ENCODE data around the gene SSUH2.
"Not testable (repeated sequence)": the region's sequence is repeated elsewhere in the genome, so short reads cannot be mapped to it uniquely, and the experiment has no call there.

SSUH2 gene

DNA sequence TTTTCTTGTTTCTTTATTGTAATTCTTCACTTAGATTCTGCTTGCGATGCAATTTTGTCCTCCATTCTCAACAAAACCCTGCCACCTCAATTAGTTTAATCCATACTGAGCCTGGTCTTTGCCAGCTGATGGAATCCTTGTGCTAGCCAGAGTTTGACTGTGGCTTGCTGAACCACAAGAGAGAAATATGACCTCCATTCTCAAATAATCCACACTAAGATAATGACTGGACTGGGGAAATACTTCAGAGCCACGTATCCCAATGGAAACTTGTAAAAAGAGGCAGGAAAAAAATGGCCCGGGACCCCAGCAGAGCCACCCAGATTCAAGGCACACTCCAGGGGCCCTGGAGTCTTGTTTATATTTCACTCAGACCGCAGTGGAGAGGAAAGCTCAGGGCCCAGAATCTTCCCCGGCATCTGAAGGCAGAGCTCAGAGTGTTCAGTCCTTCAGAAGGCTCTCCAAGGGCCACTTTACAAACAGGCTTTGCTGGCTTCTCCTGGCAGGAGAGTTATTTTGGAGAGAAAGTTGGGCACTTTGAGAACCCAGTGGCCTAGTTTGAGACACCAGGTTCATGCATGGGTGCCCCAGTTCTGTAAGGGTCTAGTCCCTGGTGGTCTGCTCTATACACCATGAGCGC, 62.7 kb downstream of the SSUH2 start:
- Histone ChIP-seq H3K4me1 (ENCODE audit: control insufficient read depth, insufficient read depth, low read length) (peaks cover 19% of the 10 kb centered on the region), H3K4me3 (ENCODE audit: low read length) (no peak overlapping the region), H3K9ac (ENCODE audit: low read depth, low read length) (no peak overlapping the region), H3K4me2 (ENCODE audit: low read length) (no peak overlapping the region), H3K36me3 (ENCODE audit: insufficient read depth, low read length) (no peaks in the 10 kb centered on the region), H3K27me3 (ENCODE audit: control insufficient read depth, insufficient read depth, low read length) (no peaks in the 10 kb centered on the region), H3K9me3 (replicated peaks; ENCODE audit: low read length) (no peaks in the 10 kb centered on the region)

DNA sequence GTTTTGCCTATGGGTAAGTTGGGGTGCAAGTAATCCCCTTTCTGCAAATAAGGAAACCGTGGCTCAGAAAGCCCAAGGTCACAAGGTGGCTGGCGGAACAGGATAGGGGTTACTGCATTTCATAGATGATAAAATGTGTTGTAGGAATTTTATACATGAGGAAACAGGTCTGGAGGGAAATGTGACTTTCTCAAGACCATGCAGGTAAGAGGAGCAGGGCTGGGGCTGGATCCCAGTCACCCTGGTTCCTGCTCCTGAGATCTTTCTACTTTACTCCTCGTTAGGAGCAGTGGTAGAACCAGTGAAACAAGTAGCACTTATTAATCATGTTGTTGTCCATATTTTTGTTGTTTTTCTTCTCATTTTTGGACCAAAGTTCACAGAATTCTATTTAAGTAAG, 63.2 kb downstream of the SSUH2 start:
- H3K9ac ChIP-seq (ENCODE audit: low read depth, low read length): no peak overlapping the region
- no peak overlapping the region for H3K4me2 ChIP-seq (ENCODE audit: low read length)
- H3K27me3 ChIP-seq (ENCODE audit: control insufficient read depth, insufficient read depth, low read length): no peaks in the 10 kb centered on the region
- peaks cover 25% of the 10 kb centered on the region for H3K4me1 ChIP-seq (ENCODE audit: control insufficient read depth, insufficient read depth, low read length)
- no peaks in the 10 kb centered on the region for H3K36me3 ChIP-seq (ENCODE audit: insufficient read depth, low read length)
- H3K9me3 ChIP-seq (replicated peaks; ENCODE audit: low read length): no peaks in the 10 kb centered on the region
- no peak overlapping the region for H3K4me3 ChIP-seq (ENCODE audit: low read length)

DNA sequence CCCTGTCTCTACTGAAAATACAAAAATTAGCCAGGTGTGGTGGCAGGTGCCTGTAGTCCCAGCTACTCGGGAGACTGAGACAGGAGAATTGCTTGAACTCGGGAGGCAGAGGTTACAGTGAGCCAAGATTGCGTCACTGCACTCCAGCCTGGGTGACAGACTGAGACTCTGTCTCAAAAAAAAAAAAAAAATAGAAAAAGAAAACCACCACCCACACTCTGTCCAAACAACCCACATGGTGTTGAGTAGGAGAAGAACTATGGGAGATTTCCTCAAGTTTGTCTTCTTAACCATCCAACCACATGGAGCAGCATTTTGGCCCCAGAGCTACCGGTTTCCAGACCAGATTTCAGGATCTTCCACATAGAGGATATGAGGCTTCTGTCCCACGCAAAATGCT, 64.2 kb downstream of the SSUH2 start:
- H3K36me3 ChIP-seq (ENCODE audit: insufficient read depth, low read length); H3K9ac ChIP-seq (ENCODE audit: low read depth, low read length); H3K4me3 ChIP-seq (ENCODE audit: low read length); H3K4me2 ChIP-seq (ENCODE audit: low read length); H3K9me3 ChIP-seq (replicated peaks; ENCODE audit: low read length); H3K27me3 ChIP-seq (ENCODE audit: control insufficient read depth, insufficient read depth, low read length): not testable (repeated sequence)
- peaks cover 34% of the 10 kb centered on the region for H3K4me1 ChIP-seq (ENCODE audit: control insufficient read depth, insufficient read depth, low read length)

DNA sequence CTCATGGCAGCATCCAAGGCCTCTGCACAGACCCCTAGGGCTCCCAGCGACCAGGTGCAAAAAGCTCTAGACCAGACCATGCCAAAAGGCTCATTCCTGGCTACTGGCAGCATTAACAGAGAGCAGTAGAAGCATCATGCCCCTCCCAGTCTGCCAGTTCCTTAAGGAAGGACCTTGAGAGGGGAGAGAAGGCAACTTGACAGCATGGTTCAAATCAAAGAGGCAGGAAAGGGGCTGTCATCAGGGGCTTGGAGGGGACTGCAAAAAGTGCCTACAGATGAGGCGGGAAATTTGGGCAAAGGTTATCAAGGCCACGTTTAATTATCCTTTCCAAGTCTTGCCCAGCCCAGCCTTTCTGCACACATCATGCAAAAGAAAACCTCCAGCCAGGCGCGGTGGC, 64.7 kb downstream of the SSUH2 start:
- Histone ChIP-seq H3K36me3 (ENCODE audit: insufficient read depth, low read length) (no peaks in the 10 kb centered on the region), H3K9ac (ENCODE audit: low read depth, low read length) (no peak overlapping the region), H3K4me2 (ENCODE audit: low read length) (no peak overlapping the region), H3K4me3 (ENCODE audit: low read length) (no peak overlapping the region), H3K27me3 (ENCODE audit: control insufficient read depth, insufficient read depth, low read length) (no peaks in the 10 kb centered on the region), H3K4me1 (ENCODE audit: control insufficient read depth, insufficient read depth, low read length) (peaks cover 39% of the 10 kb centered on the region), H3K9me3 (replicated peaks; ENCODE audit: low read length) (no peaks in the 10 kb centered on the region)

DNA sequence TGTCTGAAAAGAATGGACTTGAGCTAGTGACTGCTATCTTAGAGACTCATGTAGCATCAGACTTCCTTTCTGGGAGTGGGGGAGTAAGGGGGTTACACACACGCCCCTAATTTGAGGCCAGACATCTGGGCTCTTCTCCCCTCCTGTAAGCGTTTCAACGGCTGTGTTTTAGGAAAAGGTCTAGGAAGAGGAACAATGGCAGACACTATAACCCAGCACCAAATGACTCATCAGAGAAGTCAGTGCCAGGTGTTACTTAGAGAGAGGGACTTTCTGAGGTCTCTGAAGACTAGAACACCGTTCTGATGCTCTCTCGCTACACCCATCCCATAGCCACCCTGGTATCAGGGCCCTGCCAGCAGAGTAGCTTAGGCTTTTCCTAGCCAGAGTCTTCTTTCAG, 65.5 kb downstream of the SSUH2 start:
- no peak overlapping the region for H3K9ac ChIP-seq (ENCODE audit: low read depth, low read length)
- no peaks in the 10 kb centered on the region for H3K36me3 ChIP-seq (ENCODE audit: insufficient read depth, low read length)
- H3K27me3 ChIP-seq (ENCODE audit: control insufficient read depth, insufficient read depth, low read length): no peaks in the 10 kb centered on the region
- no peak overlapping the region for H3K4me3 ChIP-seq (ENCODE audit: low read length)
- no peak overlapping the region for H3K4me2 ChIP-seq (ENCODE audit: low read length)
- H3K9me3 ChIP-seq (replicated peaks; ENCODE audit: low read length): no peaks in the 10 kb centered on the region
- H3K4me1 ChIP-seq (ENCODE audit: control insufficient read depth, insufficient read depth, low read length): peaks cover 42% of the 10 kb centered on the region

DNA sequence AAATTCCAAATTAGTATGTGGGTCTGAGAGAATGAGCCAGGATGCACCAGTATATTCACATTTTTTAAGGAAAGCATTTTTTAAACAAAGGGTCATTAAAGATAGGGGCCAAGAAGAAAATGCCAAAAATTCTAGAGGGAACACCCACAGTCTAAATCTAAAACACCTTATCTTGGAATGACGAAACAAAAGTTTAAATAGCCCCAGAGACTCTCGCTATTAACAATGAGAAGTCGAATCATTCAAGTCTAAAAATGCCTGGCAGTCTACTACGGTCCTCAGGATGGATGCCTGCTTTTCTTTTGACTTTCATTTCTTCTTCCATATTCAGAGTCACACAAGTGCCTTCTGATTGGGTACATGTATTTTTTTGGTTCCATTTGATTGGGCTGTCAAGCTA, 66.3 kb downstream of the SSUH2 start:
- Histone ChIP-seq H3K9ac (ENCODE audit: low read depth, low read length) (no peak overlapping the region), H3K4me2 (ENCODE audit: low read length) (no peak overlapping the region), H3K36me3 (ENCODE audit: insufficient read depth, low read length) (no peaks in the 10 kb centered on the region), H3K27me3 (ENCODE audit: control insufficient read depth, insufficient read depth, low read length) (no peaks in the 10 kb centered on the region), H3K4me1 (ENCODE audit: control insufficient read depth, insufficient read depth, low read length) (peaks cover 45% of the 10 kb centered on the region), H3K9me3 (replicated peaks; ENCODE audit: low read length) (no peaks in the 10 kb centered on the region), H3K4me3 (ENCODE audit: low read length) (no peak overlapping the region)

DNA sequence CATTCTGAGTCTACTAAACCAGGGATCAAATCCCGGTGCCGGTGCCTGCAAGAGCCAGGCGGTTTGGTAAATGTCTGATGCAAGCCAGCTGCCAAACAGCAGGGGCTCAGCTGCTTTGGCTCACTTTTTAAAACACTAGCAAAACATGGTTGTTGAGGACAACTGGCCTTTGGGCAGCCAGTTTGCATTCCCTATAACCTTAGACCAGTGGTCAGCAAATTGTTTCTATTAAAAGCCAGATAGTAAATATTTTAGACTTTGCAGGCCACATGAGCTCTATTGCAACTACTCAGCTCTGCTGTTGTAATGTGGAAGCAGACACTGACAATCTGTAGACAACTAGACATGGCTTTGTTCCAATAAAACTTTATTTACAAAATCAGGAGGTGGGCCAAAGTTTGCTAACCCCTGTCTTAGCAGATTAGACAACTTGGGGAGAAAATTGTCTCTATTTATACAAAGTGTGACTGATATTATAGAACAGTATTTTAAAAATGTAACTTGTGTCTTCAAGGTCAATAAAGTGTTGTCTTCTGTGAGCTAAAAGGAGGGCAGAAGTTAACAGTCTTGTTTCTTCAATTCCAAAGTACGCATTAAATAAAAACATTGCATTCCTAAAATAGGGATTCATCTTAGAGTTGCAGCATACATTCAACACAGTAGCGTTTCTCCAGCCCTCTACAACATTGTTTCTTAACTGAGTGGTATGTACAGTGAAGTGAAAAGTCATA, 67.6 kb downstream of the SSUH2 start:
- Histone ChIP-seq H3K4me1 (ENCODE audit: control insufficient read depth, insufficient read depth, low read length) (peaks cover 45% of the 10 kb centered on the region), H3K27me3 (ENCODE audit: control insufficient read depth, insufficient read depth, low read length) (no peaks in the 10 kb centered on the region)

DNA sequence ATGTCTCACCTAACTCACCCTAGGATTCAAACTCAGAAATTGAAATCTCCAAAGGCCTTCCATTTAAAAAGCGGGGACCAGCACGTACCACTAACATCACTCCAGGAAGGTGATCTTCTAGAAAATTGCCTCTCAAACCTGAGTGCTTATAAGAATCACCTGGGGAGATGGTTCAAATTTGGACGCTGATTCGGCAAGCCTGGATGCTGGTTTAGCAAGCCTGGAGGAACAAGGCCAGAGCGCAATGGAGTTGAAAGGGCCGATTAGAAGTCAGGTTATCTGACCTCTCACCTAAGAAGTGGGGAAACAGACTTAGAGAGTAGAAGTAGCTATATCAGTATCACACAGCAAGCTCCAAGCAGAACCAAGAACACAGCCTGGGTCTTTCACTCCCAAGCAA, 68.2 kb downstream of the SSUH2 start:
- H3K4me3 ChIP-seq (ENCODE audit: low read length): peak overlapping the region; percentile 27
- no peaks in the 10 kb centered on the region for H3K9me3 ChIP-seq (replicated peaks; ENCODE audit: low read length)
- no peaks in the 10 kb centered on the region for H3K27me3 ChIP-seq (ENCODE audit: control insufficient read depth, insufficient read depth, low read length)
- peaks cover 47% of the 10 kb centered on the region for H3K4me1 ChIP-seq (ENCODE audit: control insufficient read depth, insufficient read depth, low read length)
- H3K36me3 ChIP-seq (ENCODE audit: insufficient read depth, low read length): peaks cover 3% of the 10 kb centered on the region
- peak overlapping the region; percentile 52 for H3K9ac ChIP-seq (ENCODE audit: low read depth, low read length)
- H3K4me2 ChIP-seq (ENCODE audit: low read length): peak overlapping the region; percentile 6

More for the DNA sequence above, 67.6 kb downstream of the SSUH2 start:
- H3K4me3 ChIP-seq (ENCODE audit: low read length): peak overlapping the region; percentile 27
- no peaks in the 10 kb centered on the region for H3K9me3 ChIP-seq (replicated peaks; ENCODE audit: low read length)
- peak overlapping the region; percentile 6 for H3K4me2 ChIP-seq (ENCODE audit: low read length)
- H3K9ac ChIP-seq (ENCODE audit: low read depth, low read length): peak overlapping the region; percentile 52
- H3K36me3 ChIP-seq (ENCODE audit: insufficient read depth, low read length): peaks cover 3% of the 10 kb centered on the region

DNA sequence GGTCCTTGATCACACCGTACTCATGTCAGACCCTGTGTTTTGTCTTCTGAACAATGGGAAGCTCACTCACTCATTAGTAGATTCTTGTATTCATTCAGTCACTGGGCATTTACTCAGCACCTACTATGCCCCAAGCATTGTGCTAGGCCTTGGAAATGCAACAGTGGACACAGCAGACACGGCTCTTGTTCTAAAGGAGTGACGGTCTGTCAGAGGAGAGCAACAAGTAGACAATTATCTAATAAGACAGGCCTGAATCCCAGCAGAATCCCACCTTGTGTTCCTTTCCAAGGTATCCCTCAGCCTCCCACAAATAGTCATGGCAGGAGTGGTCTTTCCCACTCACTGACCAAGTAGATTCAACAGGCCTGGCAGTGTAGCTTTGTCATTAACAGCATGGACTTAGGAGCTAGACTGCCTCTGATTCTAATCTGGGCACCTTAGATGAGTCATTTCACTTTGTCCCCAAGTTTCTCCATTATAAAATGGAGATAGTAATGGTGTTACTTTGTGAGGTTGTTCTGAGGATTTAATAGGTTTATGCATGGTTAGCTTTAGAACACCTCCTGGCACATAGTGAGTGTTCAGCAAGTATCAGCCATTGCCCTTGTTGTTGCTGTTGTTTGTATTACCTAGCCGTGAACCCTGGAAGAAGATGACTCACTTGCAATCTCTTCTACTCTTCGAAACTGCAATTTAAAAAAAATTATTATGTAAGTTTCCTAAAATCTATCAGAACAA, 69.1 kb downstream of the SSUH2 start:
- no peak overlapping the region for H3K4me3 ChIP-seq (ENCODE audit: low read length)
- H3K9me3 ChIP-seq (replicated peaks; ENCODE audit: low read length): no peaks in the 10 kb centered on the region
- no peak overlapping the region for H3K4me2 ChIP-seq (ENCODE audit: low read length)

DNA sequence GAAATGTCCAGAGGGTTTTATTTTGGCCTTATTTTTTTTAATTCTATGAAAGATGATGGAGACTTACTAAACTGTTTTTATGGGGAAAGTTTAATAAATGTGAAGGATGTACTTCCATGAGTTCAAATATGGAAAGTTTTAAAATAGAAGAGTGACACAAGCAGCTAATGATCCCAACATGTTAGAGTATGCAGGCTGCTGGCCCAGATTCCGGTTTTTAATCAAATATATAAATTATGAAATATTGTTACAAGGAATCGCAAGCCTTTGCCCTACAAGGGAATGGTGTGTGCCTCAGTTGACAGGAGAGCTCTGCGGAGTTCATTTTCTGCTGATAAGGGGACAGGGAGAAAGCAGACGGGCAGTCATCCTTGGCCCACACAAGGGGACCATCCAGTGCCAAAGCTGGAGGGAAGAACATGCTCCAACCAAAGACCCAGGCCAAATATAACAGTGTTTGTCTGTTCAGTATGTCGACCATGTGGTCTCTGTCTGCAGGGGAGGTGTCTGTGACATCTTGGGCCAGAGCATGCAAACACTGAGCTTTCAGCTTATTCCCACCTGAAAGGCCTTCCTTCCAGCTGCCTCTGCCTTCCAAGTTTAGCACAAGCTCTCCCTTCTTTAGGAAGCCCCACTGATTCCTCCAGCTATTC, 69.8 kb downstream of the SSUH2 start:
- peaks cover 17% of the 10 kb centered on the region for H3K36me3 ChIP-seq (ENCODE audit: insufficient read depth, low read length)
- no peaks in the 10 kb centered on the region for H3K27me3 ChIP-seq (ENCODE audit: control insufficient read depth, insufficient read depth, low read length)
- no peak overlapping the region for H3K4me2 ChIP-seq (ENCODE audit: low read length)
- no peaks in the 10 kb centered on the region for H3K9me3 ChIP-seq (replicated peaks; ENCODE audit: low read length)
- H3K4me3 ChIP-seq (ENCODE audit: low read length): no peak overlapping the region
- H3K9ac ChIP-seq (ENCODE audit: low read depth, low read length): no peak overlapping the region
- H3K4me1 ChIP-seq (ENCODE audit: control insufficient read depth, insufficient read depth, low read length): peaks cover 46% of the 10 kb centered on the region

More for the DNA sequence above, 69.1 kb downstream of the SSUH2 start:
- no peaks in the 10 kb centered on the region for H3K27me3 ChIP-seq (ENCODE audit: control insufficient read depth, insufficient read depth, low read length)
- H3K36me3 ChIP-seq (ENCODE audit: insufficient read depth, low read length): peaks cover 11% of the 10 kb centered on the region
- no peak overlapping the region for H3K9ac ChIP-seq (ENCODE audit: low read depth, low read length)
- H3K4me1 ChIP-seq (ENCODE audit: control insufficient read depth, insufficient read depth, low read length): peaks cover 47% of the 10 kb centered on the region

DNA sequence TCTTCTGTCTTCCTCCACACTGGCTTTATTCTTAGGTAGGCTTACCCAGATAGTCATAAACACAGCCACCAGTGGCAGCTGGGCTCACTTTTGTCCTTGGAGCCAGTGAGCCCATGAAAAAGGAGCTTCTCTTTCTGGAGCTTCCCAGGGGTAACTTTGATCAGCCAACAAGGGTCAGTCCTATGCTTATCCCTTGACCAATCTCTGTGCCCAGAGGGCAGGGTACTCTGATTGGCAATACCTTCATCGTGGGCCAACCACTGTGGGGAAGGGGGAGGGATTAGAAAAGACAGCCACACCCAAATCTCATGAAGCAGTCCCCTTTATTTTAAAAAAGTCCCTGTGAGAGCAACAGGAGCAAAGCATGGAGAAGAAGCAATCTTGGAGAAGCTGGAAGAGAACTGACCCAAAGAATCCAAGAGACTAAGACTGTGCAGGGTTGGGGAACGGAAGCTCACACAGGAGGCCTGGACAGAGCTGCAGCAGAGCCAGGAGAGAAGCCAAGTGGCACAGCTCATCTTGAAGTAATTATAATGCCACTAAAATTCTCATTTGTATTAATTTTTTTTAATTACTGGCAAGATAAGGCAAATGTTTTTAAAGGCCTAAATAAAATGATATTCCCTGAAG, 70.4 kb downstream of the SSUH2 start:
- Histone ChIP-seq H3K36me3 (ENCODE audit: insufficient read depth, low read length) (peaks cover 23% of the 10 kb centered on the region), H3K27me3 (ENCODE audit: control insufficient read depth, insufficient read depth, low read length) (no peaks in the 10 kb centered on the region), H3K4me3 (ENCODE audit: low read length) (no peak overlapping the region), H3K9me3 (replicated peaks; ENCODE audit: low read length) (no peaks in the 10 kb centered on the region), H3K9ac (ENCODE audit: low read depth, low read length) (no peak overlapping the region), H3K4me1 (ENCODE audit: control insufficient read depth, insufficient read depth, low read length) (peaks cover 45% of the 10 kb centered on the region), H3K4me2 (ENCODE audit: low read length) (no peak overlapping the region)
